Superior temporal gyrus (tissue), 1 donor: ENCODE results near the gene JAZF1.

ENCODE experiments used
- DNase-seq: peaks from one replicate; pipeline ENCODE4 v3.0.0-alpha.2; 2016; ENCODE audit errors: extremely low spot score

JAZF1 gene

DNA sequence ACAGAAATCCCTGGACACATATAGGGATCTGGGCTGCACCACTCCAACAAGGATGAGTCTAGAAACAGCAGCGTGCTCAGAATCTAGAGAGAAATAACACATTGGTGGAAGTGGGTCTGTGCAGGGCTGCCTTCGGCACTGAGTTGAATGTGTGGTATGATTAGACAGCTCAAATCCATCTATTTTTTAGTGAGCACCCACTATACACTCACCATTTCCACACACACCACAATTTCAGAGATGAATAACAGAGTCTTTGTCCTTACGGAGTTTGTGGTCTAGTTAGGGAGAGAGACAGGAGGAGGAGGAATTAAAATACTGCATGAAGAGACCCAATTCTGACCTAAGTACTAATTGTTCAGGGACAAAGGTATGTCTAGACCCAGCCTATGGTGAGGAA lies 44.2 kb downstream of the JAZF1 start:
- no peak for DNase-seq

GRCh38 chr7:28135760-28136159 lies 44.8 kb downstream of the JAZF1 start:
- no peak for DNase-seq

DNA sequence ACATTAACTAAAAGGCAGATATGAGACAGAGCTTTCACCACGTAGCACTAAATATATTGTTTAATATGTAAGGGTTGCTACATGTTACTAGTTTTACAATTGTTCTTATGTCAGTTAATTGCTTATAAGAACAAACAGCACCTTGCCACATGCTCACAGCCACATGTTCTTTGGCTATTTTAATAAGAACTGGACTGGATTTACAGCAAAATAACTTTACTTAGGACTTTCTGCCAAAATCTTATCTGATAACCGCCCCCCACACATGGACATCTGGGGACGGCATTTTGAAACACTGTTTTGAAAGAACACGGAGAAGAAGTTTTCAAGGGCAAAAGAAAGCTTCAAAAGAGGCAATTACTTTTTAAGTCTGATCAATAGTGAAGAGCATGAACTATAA lies 45.3 kb downstream of the JAZF1 start:
- DNase-seq: no peak

GRCh38 chr7:28133872-28134271 lies 46.7 kb downstream of the JAZF1 start:
- no peak for DNase-seq

DNA sequence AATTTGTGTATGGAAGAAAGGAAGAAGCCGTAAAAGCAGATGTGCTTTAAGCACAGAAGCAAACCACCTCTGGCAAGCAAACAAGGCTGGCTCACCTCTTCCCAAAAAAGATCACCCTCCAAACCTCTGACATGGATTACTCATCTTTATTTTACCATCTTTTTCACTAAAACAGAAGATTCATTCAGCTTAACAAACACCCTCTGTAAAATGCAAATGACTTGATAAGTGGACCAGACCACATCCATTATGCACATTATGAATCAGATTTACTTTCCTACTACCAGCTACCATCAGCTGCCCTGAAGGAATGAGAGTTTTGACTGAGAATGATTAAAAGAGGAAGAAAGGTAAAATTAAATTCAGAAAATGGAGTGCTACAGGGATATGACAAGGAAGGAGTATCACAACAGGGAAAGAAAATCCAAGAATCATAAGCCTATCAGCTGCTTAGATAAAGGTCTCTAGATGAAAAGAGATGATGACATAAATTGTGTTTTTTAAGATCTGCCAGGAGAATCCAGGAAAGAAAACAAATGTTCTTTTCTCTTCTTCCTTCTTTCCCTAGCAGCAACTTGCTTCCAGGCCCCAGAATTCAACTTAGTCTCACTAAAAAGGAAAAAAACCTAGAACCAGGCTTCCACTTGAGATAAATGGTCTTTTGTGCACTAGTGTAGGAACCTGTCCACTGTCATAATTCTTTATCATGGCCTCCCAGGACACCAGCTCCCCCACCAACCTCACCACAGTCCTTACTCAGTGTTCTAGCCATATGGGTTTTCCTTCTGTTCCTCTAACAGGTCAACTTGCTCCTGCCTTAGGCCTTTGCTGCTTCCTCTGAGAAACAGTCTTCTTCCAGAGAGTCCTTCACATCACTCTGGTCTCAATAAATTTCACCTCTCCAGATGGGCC lies 47.4 kb downstream of the JAZF1 start:
- no peak for DNase-seq

DNA sequence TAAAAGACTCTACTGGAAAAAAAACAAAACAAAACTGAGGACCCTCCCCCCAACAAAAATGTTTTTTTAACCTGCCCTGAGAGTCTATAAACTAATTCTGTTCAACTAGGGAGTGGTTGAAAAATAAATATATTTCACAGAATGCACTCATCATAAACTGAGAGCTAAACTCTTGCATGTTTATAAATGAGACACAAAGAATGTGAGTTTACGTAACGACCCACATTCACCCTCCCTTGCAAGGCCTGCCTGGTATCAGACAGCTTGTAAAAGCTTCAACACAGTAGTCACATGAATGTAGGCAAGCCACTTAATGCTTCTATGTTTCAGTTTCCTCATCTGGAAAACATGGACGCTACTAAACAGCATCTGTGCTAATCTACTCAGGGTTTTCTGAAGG lies 50.3 kb downstream of the JAZF1 start:
- DNase-seq: no peak

- DNase-seq: no peak
Observed at GRCh38 chr7:28128608-28129007, 52.0 kb downstream of the JAZF1 start.

DNA sequence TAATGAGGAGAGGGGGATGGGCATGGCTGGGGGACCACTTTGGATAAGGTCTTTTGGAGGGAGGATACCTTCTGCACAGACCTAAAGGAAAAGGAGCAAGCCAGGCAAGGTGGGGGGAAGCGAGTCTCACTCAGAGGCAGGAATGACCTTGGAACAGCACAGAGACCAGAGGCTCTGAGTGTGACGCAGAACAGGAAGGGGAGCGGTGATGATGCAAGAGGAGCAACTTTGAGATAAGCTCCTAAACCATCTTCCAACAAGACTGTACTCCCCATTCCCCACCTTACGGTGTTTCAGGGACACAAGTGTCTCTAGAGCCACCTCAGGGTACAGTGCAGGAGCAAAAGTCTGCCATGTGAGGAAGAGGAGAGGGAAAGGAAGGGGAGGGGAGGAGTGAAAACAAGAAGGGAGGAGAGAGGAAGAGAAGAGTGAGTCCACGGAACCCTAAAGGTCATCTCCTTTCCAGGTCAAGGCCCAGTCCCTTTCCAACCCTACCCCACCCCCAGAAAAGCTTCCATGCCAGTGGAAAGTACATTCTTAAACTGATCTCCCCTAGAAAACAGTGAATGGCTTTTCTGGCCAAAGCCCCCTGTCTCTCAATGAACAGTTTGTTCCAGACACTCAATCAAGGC lies 54.1 kb downstream of the JAZF1 start:
- no peak for DNase-seq

DNA sequence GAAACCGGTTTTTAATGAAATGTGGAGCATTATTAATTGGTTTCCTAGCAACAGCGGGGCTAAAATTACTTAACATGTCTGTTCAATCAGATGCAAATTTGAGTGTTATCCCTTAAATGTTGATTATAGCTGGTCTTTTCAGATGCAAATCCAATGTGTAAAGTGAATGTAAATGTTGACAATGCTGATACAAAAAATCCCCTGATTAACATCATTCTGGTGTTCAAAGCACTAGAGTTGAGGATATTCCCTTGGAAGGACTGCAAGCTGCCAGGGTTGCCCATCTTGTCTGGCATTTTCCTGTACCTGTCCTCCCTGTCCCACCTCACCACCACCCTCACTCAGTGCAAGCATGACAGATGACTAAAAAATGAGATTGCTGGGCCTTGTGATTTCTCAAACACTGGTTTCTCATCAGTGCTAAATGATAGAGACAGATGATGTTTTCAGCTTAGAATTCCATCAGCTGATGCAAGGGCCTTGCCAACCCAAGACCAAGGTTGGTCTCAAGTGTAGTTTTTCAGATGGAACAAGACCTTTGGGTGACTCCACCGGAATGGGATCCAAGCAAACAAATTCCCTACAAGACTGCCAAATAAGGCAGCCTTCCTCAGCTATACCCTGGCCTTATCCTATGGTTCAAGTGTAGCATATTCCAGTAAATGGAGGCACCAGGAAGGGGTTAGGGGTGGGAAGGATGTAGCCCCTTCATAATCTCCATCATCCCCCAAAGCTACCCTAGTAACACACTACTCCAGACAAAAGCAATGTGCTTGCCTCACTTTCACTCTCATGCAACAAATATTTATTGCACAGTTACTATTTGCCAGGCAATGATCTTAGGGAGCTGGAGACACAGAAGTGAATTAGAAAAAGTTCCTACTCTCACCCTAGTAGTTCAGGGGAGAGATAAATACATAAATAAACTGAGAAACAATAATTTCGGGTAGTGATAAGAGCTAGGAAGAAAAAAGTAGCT lies 54.9 kb downstream of the JAZF1 start:
- DNase-seq: no peak

GRCh38 chr7:28124413-28124812 lies 56.2 kb downstream of the JAZF1 start:
- no peak for DNase-seq

DNA sequence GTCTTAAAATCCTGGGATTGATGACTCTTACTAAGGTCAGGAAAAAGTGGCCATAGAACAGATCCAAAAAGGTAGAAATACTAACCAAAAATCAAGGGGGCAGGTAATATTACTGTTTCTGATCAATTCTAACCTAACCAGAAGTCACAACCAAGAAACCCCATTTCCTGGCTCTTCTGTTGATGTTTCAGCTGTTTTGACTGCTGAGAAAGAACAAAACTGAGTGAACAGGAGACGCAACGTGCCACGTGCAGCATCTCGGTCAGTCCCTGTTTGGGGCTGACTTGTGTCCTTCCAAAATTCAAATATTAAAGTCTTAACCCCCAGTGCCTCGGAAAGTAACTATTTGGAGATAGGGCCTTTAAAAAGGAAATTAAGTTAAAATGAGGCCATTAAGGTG lies 56.8 kb downstream of the JAZF1 start:
- no peak for DNase-seq

GRCh38 chr7:28121496-28121895 lies 59.1 kb downstream of the JAZF1 start:
- no peak for DNase-seq

- DNase-seq: no peak
Observed at GRCh38 chr7:28116041-28116440, 64.6 kb downstream of the JAZF1 start.

- DNase-seq: no peak
Observed at GRCh38 chr7:28115261-28115660, 65.3 kb downstream of the JAZF1 start.

GRCh38 chr7:28114056-28114455 lies 66.5 kb downstream of the JAZF1 start:
- DNase-seq: no peak

GRCh38 chr7:28112883-28113540 lies 67.6 kb downstream of the JAZF1 start:
- no peak for DNase-seq

DNA sequence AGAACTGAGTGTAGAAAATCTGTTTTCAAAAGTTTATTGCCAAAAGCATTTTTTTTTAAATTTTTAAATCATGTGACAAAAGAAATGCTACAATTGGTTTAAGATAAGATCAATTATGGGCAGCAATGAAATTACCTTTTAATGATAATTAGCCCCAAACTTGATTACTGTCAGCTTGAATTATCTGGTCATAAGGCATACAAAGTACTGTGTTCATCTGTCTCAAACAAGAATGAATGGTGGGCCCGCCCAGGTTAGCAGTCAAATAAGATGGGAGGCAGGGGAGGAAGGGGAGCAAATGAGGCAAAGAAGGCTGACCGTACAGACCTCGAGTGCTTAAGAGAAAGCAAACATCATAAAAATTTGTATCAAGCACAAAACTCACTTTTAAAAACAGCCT lies 68.1 kb downstream of the JAZF1 start:
- no peak for DNase-seq

GRCh38 chr7:28112012-28112411 lies 68.6 kb downstream of the JAZF1 start:
- DNase-seq: no peak

GRCh38 chr7:28110427-28111012 lies 70.1 kb downstream of the JAZF1 start:
- DNase-seq: no peak

GRCh38 chr7:28108747-28109146 lies 71.8 kb downstream of the JAZF1 start:
- DNase-seq: no peak

- DNase-seq: no peak
Observed at GRCh38 chr7:28107960-28108359, 72.6 kb downstream of the JAZF1 start.
